ENCODE data around the gene PRLR. TPM values are rescaled to one million over a fixed set of nuclear protein-coding genes. Genes with fewer than 3 reads are reported as not detected.

PRLR gene
- total and polyA plus RNA-seq, 2 of the 13 experiments (the other 11 are each of a cell fraction or from before 2014, with no cell fraction given): 12.2 to 13.3 TPM

- TF ChIP-seq ZNF142 (CRISPR knock-in tag; IDR thresholded peaks at IDR 0.05): no peak
- no peak for TF ChIP-seq ZNF720 (CRISPR knock-in tag; IDR thresholded peaks at IDR 0.05)
Observed at GRCh38 chr5:35240892-35241291, 10.6 kb upstream of the PRLR start (continued).

GRCh38 chr5:35239911-35240610, 9.8 kb upstream of the PRLR start:
- TF ChIP-seq, protein P1, sequence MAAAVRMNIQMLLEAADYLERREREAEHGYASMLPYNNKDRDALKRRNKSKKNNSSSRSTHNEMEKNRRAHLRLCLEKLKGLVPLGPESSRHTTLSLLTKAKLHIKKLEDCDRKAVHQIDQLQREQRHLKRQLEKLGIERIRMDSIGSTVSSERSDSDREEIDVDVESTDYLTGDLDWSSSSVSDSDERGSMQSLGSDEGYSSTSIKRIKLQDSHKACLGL (CRISPR knock-in tag; IDR thresholded peaks at IDR 0.05): no peak
- TF ChIP-seq, protein P2, sequence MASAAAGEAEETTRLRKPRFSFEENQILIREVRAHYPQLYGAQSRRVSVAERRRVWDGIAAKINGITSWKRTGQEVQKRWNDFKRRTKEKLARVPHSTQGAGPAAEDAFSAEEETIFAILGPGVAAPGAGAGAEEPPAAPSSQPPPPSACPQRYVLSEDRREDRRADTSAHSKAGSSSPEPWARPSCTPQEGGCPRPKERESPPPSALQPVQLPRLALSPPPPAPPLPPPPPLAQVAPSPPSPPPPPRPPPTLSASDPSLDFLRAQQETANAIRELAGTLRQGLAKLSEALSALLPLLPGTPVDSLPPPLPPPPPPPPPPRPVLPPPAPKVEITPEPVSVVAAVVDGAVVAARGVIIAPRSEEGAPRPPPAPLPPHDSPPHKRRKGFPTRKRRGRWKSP (CRISPR knock-in tag; IDR thresholded peaks at IDR 0.05): no peak
- TF ChIP-seq SATB2 (CRISPR knock-in tag; IDR thresholded peaks at IDR 0.05) (no peak), ZBTB38 (CRISPR knock-in tag; IDR thresholded peaks at IDR 0.05) (no peak), ZNF292 (CRISPR knock-in tag; IDR thresholded peaks at IDR 0.05; ENCODE audit: borderline replicate concordance, low read depth) (no peak)
- Histone ChIP-seq H3K27ac (ENCODE audit: extremely low read length, insufficient read depth, low read length) (no peak overlapping the region), H4K20me1 (ENCODE audit: insufficient read depth, low read length) (no peaks in the 10 kb centered on the region), H3K9me3 (ENCODE audit: low read length) (no peaks in the 10 kb centered on the region), H3K4me3 (replicated peaks in 1 of 3; ENCODE audit: insufficient read depth in 1 of 3, low read depth in 2 of 3, low read length in 3 of 3) (no peak overlapping the region), H3K36me3 (replicated peaks in 1 of 2; ENCODE audit: control insufficient read depth in 1 of 2, insufficient read depth in 2 of 2, low read length in 2 of 2) (no peaks in the 10 kb centered on the region), H2AFZ (ENCODE audit: low read length) (no peak overlapping the region), H3K4me1 (ENCODE audit: insufficient read depth, low read length) (peaks cover 29% of the 10 kb centered on the region), H3K4me2 (ENCODE audit: low read depth, low read length) (no peak overlapping the region), H3K79me2 (ENCODE audit: insufficient read depth, low read length) (no peaks in the 10 kb centered on the region), H3K27me3 (ENCODE audit: control insufficient read depth in 1 of 2, insufficient read depth in 2 of 2, low read length in 2 of 2) (no peaks in the 10 kb centered on the region), H3K9ac (ENCODE audit: insufficient read depth, low read depth, low read length) (no peak overlapping the region)
- WGBS (ENCODE audit: low lambda C conversion rate): 53% methylated on average over 2 of the region's 2 CpGs
- ChIA-PET POLR2A (no interaction called here), CTCF (ENCODE audit: low intra/inter-chr PET ratio, low total read pairs) (no interaction called here)
- in situ Hi-C loops (cut with HindIII; ENCODE audit: extremely low pct_ligation_motif_present, low pct_unique_long_range_greater_than_20kb) (loop anchor here (25.0 kb wide), 1 partner anchor 372 kb away; the partner anchor contains the start of gene SPEF2), intact Hi-C loops (cut with micrococcal nuclease; ENCODE audit: unreplicated experiment) (loop anchor here (10.0 kb wide), 1 partner anchor 175 kb away; no protein-coding TSS in a partner anchor)
- ATAC-seq: no peak
- DNase-seq (ENCODE audit: low spot score): no peak
- no TSS peak for BruUV-seq (replicated peaks)
- FAIRE-seq: no peak
